Endothelial cell of umbilical vein (primary cell): ENCODE data around the gene NSFL1C. TPM values are rescaled to one million over a fixed set of nuclear protein-coding genes. Genes with fewer than 3 reads are reported as not detected.

ENCODE experiments used
- BruUV-seq: library from RNA; stranded (reverse); fragments of 400-500 nt; replicated peaks from 2 replicates; lab custom pipeline; 2021; lab: Mats Ljungman, UMichigan
- CTCF ChIA-PET: fragments of 300-600, 350-600 bp; sonication (Branson Sonifier 250); formaldehyde crosslinking; loops from one replicate; lab custom pipeline; 2021; ENCODE audit warnings: antibody characterized with exemption, inconsistent platforms; lab: Charles Lee
- POLR2A ChIA-PET: fragments of 300-600, 350-600 bp; sonication (Branson Sonifier 250); formaldehyde crosslinking; loops from one replicate; lab custom pipeline; 2021; ENCODE audit warnings: antibody characterized with exemption, inconsistent platforms; lab: Charles Lee
- DNase-seq: peaks from one replicate; pipeline ENCODE4 v3.0.0-alpha.2; 2011; ENCODE audit warnings: low read depth, low spot score
- FAIRE-seq: peaks from 2 replicates; lab custom pipeline; 2011; peaks lifted over from hg19 to GRCh38; lab: Jason Lieb, UNC
- H2AFZ ChIP-seq: 2 replicates; pipeline ENCODE4 v1.6.0; 2012; ENCODE audit warnings: low read depth, low read length, control low read depth, inconsistent platforms
- H3K27ac ChIP-seq: 2 replicates; pipeline ENCODE4 v1.5.1; 2011; ENCODE audit warnings: low read depth, mild to moderate bottlenecking, control low read depth, low read length, moderate library complexity; ENCODE audit not compliant: insufficient read depth
- H3K27me3 ChIP-seq, 2 experiments: 2 replicates each; pipeline versions ENCODE4 v1.6.0 to v1.6.1; 2011; ENCODE audit warnings: low read length in 2 of 2, mixed read lengths in 1 of 2; ENCODE audit not compliant: control insufficient read depth in 2 of 2, insufficient read depth in 2 of 2
- H3K36me3 ChIP-seq, 2 experiments: 2 replicates in 1 of 2; 3 replicates in 1 of 2; pipeline ENCODE4 v1.5.1; 2011; ENCODE audit warnings: low read length in 2 of 2, mild to moderate bottlenecking in 1 of 2, moderate library complexity in 1 of 2; ENCODE audit not compliant: control insufficient read depth in 2 of 2, insufficient read depth in 2 of 2; ENCODE audit errors: extremely low read depth in 1 of 2
- H3K4me1 ChIP-seq: 3 replicates; pipeline ENCODE4 v1.5.1; 2011; ENCODE audit warnings: mild to moderate bottlenecking, low read length; ENCODE audit not compliant: control insufficient read depth, insufficient read depth; ENCODE audit errors: extremely low read depth
- H3K4me2 ChIP-seq: 2 replicates; pipeline ENCODE4 v1.6.1; 2011; ENCODE audit warnings: low read length, control low read depth, mixed read lengths; ENCODE audit not compliant: insufficient read depth
- H3K4me3 ChIP-seq, 3 experiments: fragments of 200-600 bp in 1 of 3; sonication (generic), shearing (Covaris generic) in 1 of 3; replicated peaks in 1 of 3; 2 replicates each; pipeline ENCODE4 v1.5.1; 2011 to 2016; ENCODE audit warnings: control low read depth in 3 of 3, low read length in 3 of 3, mild to moderate bottlenecking in 2 of 3, inconsistent platforms in 1 of 3, low read depth in 1 of 3, moderate library complexity in 1 of 3; ENCODE audit not compliant: insufficient read depth in 1 of 3
- H3K79me2 ChIP-seq: 2 replicates; pipeline ENCODE4 v1.6.0; 2012; ENCODE audit warnings: low read length, inconsistent platforms; ENCODE audit not compliant: control insufficient read depth, insufficient read depth
- H3K9ac ChIP-seq: replicated peaks from 2 replicates; pipeline ENCODE3; 2011; ENCODE audit warnings: low read length, control low read depth; ENCODE audit not compliant: insufficient read depth; ENCODE audit errors: extremely low read depth
- H3K9me1 ChIP-seq: replicated peaks from 3 replicates; pipeline ENCODE4 v1.6.0; 2011; ENCODE audit warnings: mild to moderate bottlenecking, low read length; ENCODE audit not compliant: control insufficient read depth, insufficient read depth; ENCODE audit errors: extremely low read depth
- H3K9me3 ChIP-seq: replicated peaks from 2 replicates; pipeline ENCODE4 v1.5.1; 2012; ENCODE audit warnings: low read length, inconsistent platforms; ENCODE audit not compliant: control insufficient read depth, insufficient read depth
- H4K20me1 ChIP-seq: replicated peaks from 2 replicates; pipeline ENCODE3; 2011; ENCODE audit warnings: mild to moderate bottlenecking, low read length; ENCODE audit not compliant: control insufficient read depth, insufficient read depth; ENCODE audit errors: extremely low read depth
- EZH2 ChIP-seq: IDR thresholded peaks from 2 replicates; pipeline ENCODE4 v1.6.1; 2012; ENCODE audit warnings: borderline replicate concordance, low read depth, mild to moderate bottlenecking, moderate library complexity, low read length, inconsistent platforms; ENCODE audit not compliant: severe bottlenecking
- FOS ChIP-seq: IDR thresholded peaks from 2 replicates; pipeline ENCODE4 v1.6.1; 2011; ENCODE audit warnings: mild to moderate bottlenecking, low read length, moderate library complexity, borderline replicate concordance; ENCODE audit not compliant: insufficient read depth
- GATA2 ChIP-seq: IDR thresholded peaks from 2 replicates; pipeline ENCODE4 v1.7.0; 2011; ENCODE audit warnings: low read depth, mild to moderate bottlenecking, moderate library complexity, mixed read lengths, low read length; ENCODE audit not compliant: insufficient read length, insufficient read depth
- JUN ChIP-seq: IDR thresholded peaks from 2 replicates; pipeline ENCODE4 v1.6.1; 2011; ENCODE audit warnings: borderline replicate concordance, low read depth; ENCODE audit not compliant: insufficient read length, insufficient read depth
- MYC ChIP-seq: IDR thresholded peaks from one replicate; pipeline ENCODE4 v1.6.1; 2011; ENCODE audit warnings: mild to moderate bottlenecking, low read depth, low read length
- POLR2A ChIP-seq: IDR thresholded peaks from 2 replicates; pipeline ENCODE4 v1.6.1; 2012; ENCODE audit warnings: low read depth, mild to moderate bottlenecking, control low read depth, low read length
- POLR2AphosphoS5 ChIP-seq: IDR thresholded peaks from 2 replicates; pipeline ENCODE4 v1.6.1; 2012; ENCODE audit warnings: low read depth, mild to moderate bottlenecking, control low read depth, low read length, moderate library complexity; ENCODE audit not compliant: insufficient read depth
- dilution Hi-C: fragments of 300-500 bp; cut with MboI; formaldehyde crosslinking; loops from one replicate; pipeline ENCODE4 v1.15.0; 2019; ENCODE audit warnings: low sequenced_read_pairs; ENCODE audit not compliant: extremely low pct_ligation_motif_present
- intact Hi-C: fragments of 100-400 bp; cut with micrococcal nuclease; formaldehyde crosslinking; loops from one replicate; pipeline ENCODE4 v1.10.0; 2022
- polyA plus RNA-seq, 4 experiments: library from polyadenylated mRNA; depleted of rRNA in 3 of 4; stranded (reverse) in 3 of 4; unstranded in 1 of 4; fragments of >200 nt; gene quantifications; 2 replicates each; pipeline versions ENCODE4 v1.2.1 to v1.2.3, GENCODE V29; 2011 to 2012; ENCODE audit warnings: missing spikeins in 1 of 4
- total RNA-seq: library from RNA; stranded (reverse); gene quantifications from 2 replicates; pipeline ENCODE4 v1.2.3, GENCODE V29; 2021
- TF ChIP-seq, protein P1 (sequence below): IDR thresholded peaks from 2 replicates; pipeline ENCODE4 v1.6.1; 2011; ENCODE audit not compliant: insufficient read depth, insufficient read length
- TF ChIP-seq, protein P2 (sequence below), 2 donors: IDR thresholded peaks; 1 replicate in 1 of 2; 2 replicates in 1 of 2; pipeline ENCODE4 v1.5.1; 2011; ENCODE audit warnings: low read length in 2 of 2, mild to moderate bottlenecking in 2 of 2, moderate library complexity in 2 of 2, control low read depth in 1 of 2, inconsistent platforms in 1 of 2, low read depth in 1 of 2; ENCODE audit not compliant: insufficient read depth in 1 of 2; ENCODE audit errors: extremely low read depth in 1 of 2

The NSFL1C gene
- total and polyA plus RNA-seq, 2 donors (not counting 3 experiments of a cell fraction or from before 2014, with no cell fraction given) = 27.3 to 95.7 TPM

DNA sequence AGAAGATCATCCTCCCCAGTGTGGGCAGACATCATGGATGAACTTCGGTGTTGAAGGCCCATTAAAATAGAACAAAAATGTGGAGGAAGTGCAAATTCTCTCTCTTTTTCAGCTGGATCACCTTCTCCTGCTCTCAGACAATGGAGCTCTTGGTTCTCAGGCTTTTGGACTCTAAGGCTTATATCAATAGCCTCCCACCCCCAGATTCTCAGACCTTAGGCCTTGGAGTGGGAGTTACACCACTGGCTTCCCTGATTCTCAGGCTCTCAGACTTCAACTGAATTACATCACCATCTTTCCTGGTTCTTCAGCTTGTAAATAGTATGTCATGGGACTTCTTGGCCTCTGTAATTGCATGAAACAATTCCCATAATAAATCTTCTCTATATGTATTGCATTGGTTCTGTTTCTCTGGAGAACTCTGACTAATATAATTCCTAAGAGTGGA lies 36.6 kb downstream of the NSFL1C start:
- CTCF ChIA-PET = no interaction called here
- Histone ChIP-seq H3K9me1 (no peaks in the 10 kb centered on the region), H2AFZ (no peak overlapping the region), H3K4me3 (no peak overlapping the region), H3K36me3 (no peaks in the 10 kb centered on the region), H3K9ac (no peak overlapping the region), H3K4me2 (no peak overlapping the region), H4K20me1 (no peaks in the 10 kb centered on the region), H3K27ac (no peak overlapping the region), H3K9me3 (no peaks in the 10 kb centered on the region), H3K4me1 (peaks cover 8% of the 10 kb centered on the region), H3K27me3 (no peaks in the 10 kb centered on the region), H3K79me2 (no peaks in the 10 kb centered on the region)
- POLR2A ChIA-PET = no interaction called here
- TF ChIP-seq, protein P1, sequence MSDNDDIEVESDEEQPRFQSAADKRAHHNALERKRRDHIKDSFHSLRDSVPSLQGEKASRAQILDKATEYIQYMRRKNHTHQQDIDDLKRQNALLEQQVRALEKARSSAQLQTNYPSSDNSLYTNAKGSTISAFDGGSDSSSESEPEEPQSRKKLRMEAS = no peak
- TF ChIP-seq JUN = peak; percentile 5
- intact Hi-C loops (no loop called here), dilution Hi-C loops (loop anchor here (25.0 kb wide), 1 partner anchor 118 kb away; no protein-coding TSS in a partner anchor)
- peak; percentile 82 for DNase-seq
- BruUV-seq = no TSS peak
- FAIRE-seq = no peak

DNA sequence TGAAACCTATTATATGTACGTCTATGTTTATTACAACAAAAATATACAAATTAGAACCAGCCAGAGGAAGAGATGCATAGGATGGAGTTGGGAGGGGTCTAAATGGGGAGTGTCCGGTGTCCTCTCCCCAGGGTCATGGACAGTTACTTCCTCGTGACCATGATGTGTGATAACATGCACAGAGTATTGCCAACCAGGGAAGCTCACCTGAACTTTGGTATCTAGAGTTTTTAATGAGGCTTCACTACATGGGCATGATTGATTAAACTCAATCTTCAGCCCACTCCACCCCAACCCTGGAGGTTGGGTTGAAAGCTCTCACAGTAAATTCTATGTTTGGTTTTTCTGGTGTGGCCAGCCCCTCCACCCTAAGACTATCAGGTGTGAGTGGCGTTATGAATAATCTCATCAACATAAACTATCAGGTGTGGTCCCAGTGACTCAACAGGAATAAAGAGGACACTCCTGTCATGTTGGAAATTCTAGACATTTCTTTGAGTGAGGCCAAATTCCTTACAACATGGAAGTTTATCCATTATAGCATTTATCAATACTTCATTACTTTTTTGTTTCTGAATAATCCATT lies 37.4 kb downstream of the NSFL1C start:
- no peaks in the 10 kb centered on the region for H4K20me1 ChIP-seq
- DNase-seq = no peak
- no peaks in the 10 kb centered on the region for H3K9me1 ChIP-seq
- POLR2A ChIA-PET = no interaction called here
- no peak for FAIRE-seq
- TF ChIP-seq POLR2AphosphoS5 (no peak), JUN (no peak), POLR2A (no peak), FOS (no peak), GATA2 (no peak), MYC (no peak), EZH2 (no peak)
- TF ChIP-seq, protein P2, sequence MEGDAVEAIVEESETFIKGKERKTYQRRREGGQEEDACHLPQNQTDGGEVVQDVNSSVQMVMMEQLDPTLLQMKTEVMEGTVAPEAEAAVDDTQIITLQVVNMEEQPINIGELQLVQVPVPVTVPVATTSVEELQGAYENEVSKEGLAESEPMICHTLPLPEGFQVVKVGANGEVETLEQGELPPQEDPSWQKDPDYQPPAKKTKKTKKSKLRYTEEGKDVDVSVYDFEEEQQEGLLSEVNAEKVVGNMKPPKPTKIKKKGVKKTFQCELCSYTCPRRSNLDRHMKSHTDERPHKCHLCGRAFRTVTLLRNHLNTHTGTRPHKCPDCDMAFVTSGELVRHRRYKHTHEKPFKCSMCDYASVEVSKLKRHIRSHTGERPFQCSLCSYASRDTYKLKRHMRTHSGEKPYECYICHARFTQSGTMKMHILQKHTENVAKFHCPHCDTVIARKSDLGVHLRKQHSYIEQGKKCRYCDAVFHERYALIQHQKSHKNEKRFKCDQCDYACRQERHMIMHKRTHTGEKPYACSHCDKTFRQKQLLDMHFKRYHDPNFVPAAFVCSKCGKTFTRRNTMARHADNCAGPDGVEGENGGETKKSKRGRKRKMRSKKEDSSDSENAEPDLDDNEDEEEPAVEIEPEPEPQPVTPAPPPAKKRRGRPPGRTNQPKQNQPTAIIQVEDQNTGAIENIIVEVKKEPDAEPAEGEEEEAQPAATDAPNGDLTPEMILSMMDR (IDR thresholded peaks at IDR 0.05; ENCODE audit: extremely low read depth in 1 of 2, insufficient read depth in 1 of 2, low read depth in 1 of 2, low read length in 2 of 2) = no peak
- TF ChIP-seq, protein P1 = no peak
- H3K27me3 ChIP-seq = no peaks in the 10 kb centered on the region
- no peak overlapping the region for H3K9ac ChIP-seq
- dilution Hi-C loops = loop anchor here (25.0 kb wide), 1 partner anchor 117 kb away; no protein-coding TSS in a partner anchor
- no peak overlapping the region for H3K4me3 ChIP-seq
- H3K36me3 ChIP-seq = no peaks in the 10 kb centered on the region
- H3K27ac ChIP-seq = no peak overlapping the region
- H3K9me3 ChIP-seq = no peaks in the 10 kb centered on the region
- peaks cover 2% of the 10 kb centered on the region for H3K4me1 ChIP-seq
- no peaks in the 10 kb centered on the region for H3K79me2 ChIP-seq
- BruUV-seq = no TSS peak
- no peak overlapping the region for H3K4me2 ChIP-seq
- intact Hi-C loops = no loop called here
- CTCF ChIA-PET = no interaction called here
- no peak overlapping the region for H2AFZ ChIP-seq
